Measurements from ENCODE around the gene IQGAP3. TPM values are rescaled to one million over a fixed set of nuclear protein-coding genes. Genes with fewer than 3 reads are reported as not detected.
A peak's percentile ranks its signal among the peaks of the same experiment; 100 is the strongest.

The IQGAP3 gene
- total and polyA plus RNA-seq, 10 donors = 0.24 to 2.2 (median 0.68) TPM

DNA sequence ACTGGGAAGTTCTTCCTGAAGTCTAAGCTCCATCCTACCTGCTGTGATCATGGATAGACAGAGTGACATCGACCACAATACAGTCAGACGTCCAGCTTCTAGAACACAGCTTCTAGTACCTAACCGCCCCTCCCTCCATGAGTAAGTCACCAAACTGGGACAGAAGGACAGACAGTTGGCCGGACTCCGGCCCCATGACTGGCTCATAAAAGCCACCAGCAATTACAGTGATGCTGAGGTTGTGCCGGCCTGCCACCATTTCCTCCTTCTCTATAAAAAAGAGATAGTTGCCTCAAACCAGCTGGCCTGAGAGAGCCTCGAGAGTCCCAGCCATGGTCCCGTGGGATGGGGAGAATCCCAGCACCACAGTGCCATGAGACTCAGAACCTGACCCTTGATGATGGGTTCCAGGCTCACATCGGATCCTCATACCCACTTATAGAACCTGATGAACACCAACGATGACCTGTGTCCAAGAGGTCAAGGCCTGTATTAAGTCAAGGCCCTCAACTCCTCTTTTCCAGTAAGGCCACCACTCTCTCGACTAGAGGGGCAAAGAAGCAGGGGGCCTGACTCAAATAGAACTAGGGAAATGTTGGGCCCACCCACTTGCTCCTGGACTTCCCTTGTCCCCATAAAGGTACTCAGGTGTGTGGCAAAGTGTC is 75.2 kb downstream of the IQGAP3 start:
- Histone ChIP-seq H3K4me3 (peak overlapping the region in 4 of 8 donors; percentile 79 to 97 (median 88)), H3K36me3 (peaks cover 0 to 15% (median 4%) of the 10 kb centered on the region in 6 donors), H3K9me3 (no peaks in the 10 kb centered on the region), H3K27me3 (replicated peaks in 1 of 7) (no peaks in the 10 kb centered on the region), H3K4me1 (peaks cover 79 to 88% (median 82%) of the 10 kb centered on the region in 6 donors), H3K27ac (peak overlapping the region in 7 of 8 donors; percentile 0 to 100 (median 100))
- DNase-seq = peak; percentile 64
- intact Hi-C loops (cut with DNase I; ENCODE audit: low total_unique reads) = no loop called here
- TF ChIP-seq, protein P1, sequence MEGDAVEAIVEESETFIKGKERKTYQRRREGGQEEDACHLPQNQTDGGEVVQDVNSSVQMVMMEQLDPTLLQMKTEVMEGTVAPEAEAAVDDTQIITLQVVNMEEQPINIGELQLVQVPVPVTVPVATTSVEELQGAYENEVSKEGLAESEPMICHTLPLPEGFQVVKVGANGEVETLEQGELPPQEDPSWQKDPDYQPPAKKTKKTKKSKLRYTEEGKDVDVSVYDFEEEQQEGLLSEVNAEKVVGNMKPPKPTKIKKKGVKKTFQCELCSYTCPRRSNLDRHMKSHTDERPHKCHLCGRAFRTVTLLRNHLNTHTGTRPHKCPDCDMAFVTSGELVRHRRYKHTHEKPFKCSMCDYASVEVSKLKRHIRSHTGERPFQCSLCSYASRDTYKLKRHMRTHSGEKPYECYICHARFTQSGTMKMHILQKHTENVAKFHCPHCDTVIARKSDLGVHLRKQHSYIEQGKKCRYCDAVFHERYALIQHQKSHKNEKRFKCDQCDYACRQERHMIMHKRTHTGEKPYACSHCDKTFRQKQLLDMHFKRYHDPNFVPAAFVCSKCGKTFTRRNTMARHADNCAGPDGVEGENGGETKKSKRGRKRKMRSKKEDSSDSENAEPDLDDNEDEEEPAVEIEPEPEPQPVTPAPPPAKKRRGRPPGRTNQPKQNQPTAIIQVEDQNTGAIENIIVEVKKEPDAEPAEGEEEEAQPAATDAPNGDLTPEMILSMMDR (IDR thresholded peaks at IDR 0.05 in 8 of 11, conservative IDR thresholded peaks at IDR 0.05 in 3 of 11) = no peak
- TF ChIP-seq POLR2A (IDR thresholded peaks at IDR 0.05) (no peak), POLR2AphosphoS5 (IDR thresholded peaks at IDR 0.05) (no peak)
- WGBS, 5 donors = 42 to 60% (median 54%) methylated on average over 11 of the region's 11 CpGs

DNA sequence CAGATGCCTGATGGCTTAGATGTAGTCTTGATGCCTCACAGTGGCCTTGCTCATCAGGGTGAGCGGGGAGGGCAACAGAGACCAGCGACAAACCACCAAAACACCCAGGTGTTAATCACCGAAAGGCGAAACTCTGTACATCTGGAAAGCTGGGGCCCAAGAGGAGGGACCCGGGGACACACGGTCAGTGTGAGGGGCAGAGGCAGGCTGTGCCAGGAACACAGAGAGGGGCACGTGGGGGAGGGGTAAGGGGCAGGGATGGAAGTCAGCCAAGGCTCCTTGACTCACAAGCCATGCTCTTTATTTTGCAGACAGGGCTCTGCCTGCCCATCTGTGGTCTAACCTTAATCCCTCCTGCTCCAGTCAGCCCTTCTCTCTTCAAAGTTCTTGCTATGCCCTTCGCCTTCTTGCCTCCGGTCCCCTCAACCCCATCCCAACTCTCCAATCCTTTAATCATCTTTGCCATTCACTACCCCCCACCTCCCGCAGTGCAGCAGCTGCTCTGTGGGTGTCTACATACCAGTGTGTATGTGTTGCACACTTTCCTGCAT is 76.1 kb downstream of the IQGAP3 start:
- Histone ChIP-seq H3K9me3 (no peaks in the 10 kb centered on the region), H3K27me3 (replicated peaks in 1 of 7) (no peaks in the 10 kb centered on the region), H3K27ac (peak overlapping the region in 7 of 8 donors; percentile 41 to 100 (median 100)), H3K4me3 (peak overlapping the region in 4 of 8 donors; percentile 1 to 97 (median 83)), H3K4me1 (peaks cover 79 to 88% (median 82%) of the 10 kb centered on the region in 6 donors), H3K36me3 (peaks cover 0 to 15% (median 4%) of the 10 kb centered on the region in 6 donors)
- TF ChIP-seq POLR2AphosphoS5 (IDR thresholded peaks at IDR 0.05) = peak in 2 of 3 donors; percentile 18 to 53
- TF ChIP-seq POLR2A (IDR thresholded peaks at IDR 0.05) = no peak
- TF ChIP-seq, protein P1 (IDR thresholded peaks at IDR 0.05 in 8 of 11, conservative IDR thresholded peaks at IDR 0.05 in 3 of 11) = no peak
- DNase-seq = peak; percentile 63
- intact Hi-C loops (cut with DNase I; ENCODE audit: low total_unique reads) = no loop called here
- WGBS, 5 donors = 34 to 49% (median 44%) methylated on average over 10 of the region's 10 CpGs

DNA sequence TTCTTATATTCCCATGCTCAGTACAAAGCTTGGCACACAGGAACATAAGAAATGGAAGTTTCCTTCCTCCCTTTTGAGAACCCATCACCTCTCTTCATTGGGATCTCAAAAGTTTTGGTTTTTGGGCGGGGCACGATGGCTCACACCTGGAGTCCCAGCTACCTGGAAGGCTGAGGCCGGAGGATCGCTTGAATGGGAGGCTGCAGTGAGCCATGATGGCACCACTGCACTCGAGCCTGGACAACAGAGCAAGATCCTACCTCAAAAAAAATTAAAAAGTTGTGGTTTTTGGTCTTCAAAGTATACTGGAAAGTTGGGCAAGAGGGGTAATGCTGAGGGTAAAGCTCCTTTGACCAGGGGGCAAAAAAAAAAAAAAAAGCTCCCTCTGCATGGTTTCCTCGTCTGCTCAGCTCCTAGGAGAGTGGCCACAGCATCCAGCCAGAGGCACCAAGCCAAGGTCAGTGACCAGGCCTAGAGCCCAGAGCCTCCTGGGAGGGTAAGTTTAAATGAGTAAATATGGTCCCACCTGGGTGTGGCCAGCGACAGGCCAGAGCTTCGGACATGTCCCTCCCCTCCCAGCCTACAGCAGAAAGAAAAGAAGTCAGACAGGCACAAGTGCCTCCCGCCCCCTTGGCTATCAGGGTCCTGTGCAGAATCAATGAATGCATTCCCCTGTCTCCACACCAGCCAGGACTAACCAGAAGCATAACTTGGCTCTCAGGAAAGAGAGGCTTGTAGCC is 76.8 kb downstream of the IQGAP3 start:
- peak; percentile 70 for DNase-seq
- H3K4me3 ChIP-seq = peak overlapping the region in 2 of 8 donors; percentile 79 to 97
- 59 to 68% (median 67%) methylated on average over 9 of the region's 9 CpGs for WGBS, 5 donors
- H3K27ac ChIP-seq = peak overlapping the region in 7 of 8 donors; percentile 44 to 100 (median 100)
- no peaks in the 10 kb centered on the region for H3K9me3 ChIP-seq
- H3K36me3 ChIP-seq = peaks cover 0 to 15% (median 4%) of the 10 kb centered on the region in 6 donors
- TF ChIP-seq POLR2AphosphoS5 (IDR thresholded peaks at IDR 0.05) = no peak
- no peak for TF ChIP-seq POLR2A (IDR thresholded peaks at IDR 0.05)
- TF ChIP-seq, protein P1 (IDR thresholded peaks at IDR 0.05 in 8 of 11, conservative IDR thresholded peaks at IDR 0.05 in 3 of 11) = no peak
- no peaks in the 10 kb centered on the region for H3K27me3 ChIP-seq (replicated peaks in 1 of 7)
- peaks cover 85 to 91% (median 89%) of the 10 kb centered on the region in 6 donors for H3K4me1 ChIP-seq
- intact Hi-C loops (cut with DNase I; ENCODE audit: low total_unique reads) = no loop called here
